HG02938 (cell line): ENCODE results near the gene PPP2CA.
"Not testable (repeated sequence)": the region's sequence is repeated elsewhere in the genome, so short reads cannot be mapped to it uniquely, and the experiment has no call there.

Source experiments
- ATAC-seq: cut with Tn5 transposase; IDR thresholded peaks from one replicate; pipeline ENCODE4 v1.9.1; 2021; ENCODE audit warnings: mild to moderate bottlenecking, moderate library complexity; ENCODE audit not compliant: unreplicated experiment

PPP2CA gene

GRCh38 chr5:134225780-134226440 lies at the start of gene PPP2CA:
Gene PPP2CA, minus strand, starts transcription at chr5:134226073. Its CDS starts 212 bp downstream, at chr5:134225861.
- ATAC-seq: peak; percentile 72

GRCh38 chr5:134273642-134274395 lies 47.9 kb upstream of the PPP2CA start:
- ATAC-seq: no peak

- no peak for ATAC-seq
These were observed 45.2 kb upstream of the PPP2CA start for GRCh38 chr5:134271059-134271458.

- ATAC-seq: no peak
These were observed 43.0 kb upstream of the PPP2CA start for GRCh38 chr5:134268919-134269318.

GRCh38 chr5:134268019-134268601 lies 42.2 kb upstream of the PPP2CA start:
- no peak for ATAC-seq

- ATAC-seq: no peak
These were observed 41.6 kb upstream of the PPP2CA start for GRCh38 chr5:134267366-134268018.

- ATAC-seq: no peak
These were observed 37.9 kb upstream of the PPP2CA start for GRCh38 chr5:134263801-134264200.

GRCh38 chr5:134262629-134263028 lies 36.8 kb upstream of the PPP2CA start:
- ATAC-seq: not testable (repeated sequence)

GRCh38 chr5:134258896-134259295 lies 33.0 kb upstream of the PPP2CA start:
- ATAC-seq: no peak

GRCh38 chr5:134257176-134257575 lies 31.3 kb upstream of the PPP2CA start:
- ATAC-seq: no peak

- no peak for ATAC-seq
These were observed 29.7 kb upstream of the PPP2CA start for GRCh38 chr5:134255418-134256150.

GRCh38 chr5:134253368-134254153 lies 27.7 kb upstream of the PPP2CA start:
- not testable (repeated sequence) for ATAC-seq

- ATAC-seq: no peak
These were observed 26.8 kb upstream of the PPP2CA start for GRCh38 chr5:134252671-134253070.

GRCh38 chr5:134250949-134251348 lies 25.1 kb upstream of the PPP2CA start:
- ATAC-seq: no peak

- ATAC-seq: no peak
These were observed 23.9 kb upstream of the PPP2CA start for GRCh38 chr5:134249469-134250379.

GRCh38 chr5:134248256-134248655 lies 22.4 kb upstream of the PPP2CA start:
- ATAC-seq: no peak

- no peak for ATAC-seq
These were observed 21.8 kb upstream of the PPP2CA start for GRCh38 chr5:134247428-134248224.

GRCh38 chr5:134246771-134247427 lies 21.0 kb upstream of the PPP2CA start:
- no peak for ATAC-seq
